IMR-90 (cell line): ENCODE data around the gene PEX5. TPM values are rescaled to one million over a fixed set of nuclear protein-coding genes. Genes with fewer than 3 reads are reported as not detected.

ENCODE experiments used
- ATAC-seq: fragments of 200-7000 bp; cut with Tn5 transposase; 2 replicates; pipeline ENCODE4 v1.9.1; 2020; ENCODE audit warnings: low read depth, mild to moderate bottlenecking, moderate library complexity
- BruUV-seq: library from RNA; stranded (reverse); fragments of 400-500 nt; replicated peaks from 2 replicates; lab custom pipeline; 2021; lab: Mats Ljungman, UMichigan
- CTCF ChIA-PET: fragments of 300-600 bp; formaldehyde crosslinking; extraction: SDS; loops from one replicate; lab custom pipeline; 2021; ENCODE audit warnings: antibody characterized with exemption; lab: Yijun Ruan, JAX
- POLR2A ChIA-PET: fragments of 300-600 bp; sonication (Branson Sonifier 250); formaldehyde crosslinking; loops from one replicate; lab custom pipeline; 2022; ENCODE audit warnings: antibody characterized with exemption; ENCODE audit not compliant: unreplicated experiment; lab: Charles Lee
- DNase-seq: peaks from one replicate; pipeline ENCODE4 v3.0.0; 2013
- H2AFZ ChIP-seq: replicated peaks from 2 replicates; pipeline ENCODE3; 2013; ENCODE audit warnings: low read length, mild to moderate bottlenecking; ENCODE audit not compliant: poor library complexity
- H2AK5ac ChIP-seq: 2 replicates; pipeline ENCODE4 v1.6.1; 2013; ENCODE audit warnings: low read depth, low read length, inconsistent platforms
- H2AK9ac ChIP-seq: replicated peaks from 2 replicates; pipeline ENCODE3; 2013; ENCODE audit warnings: mild to moderate bottlenecking, low read depth, low read length, moderate library complexity; ENCODE audit not compliant: poor library complexity
- H2BK120ac ChIP-seq: 2 replicates; pipeline ENCODE4 v1.6.1; 2013; ENCODE audit warnings: low read depth, low read length, inconsistent platforms
- H2BK15ac ChIP-seq: 3 replicates; pipeline ENCODE4 v1.6.1; 2013; ENCODE audit warnings: low read depth, low read length, inconsistent platforms
- H2BK20ac ChIP-seq: 2 replicates; pipeline ENCODE4 v1.6.1; 2013; ENCODE audit warnings: low read depth, mild to moderate bottlenecking, inconsistent platforms, low read length, moderate library complexity
- H2BK5ac ChIP-seq: 2 replicates; pipeline ENCODE4 v1.6.1; 2013; ENCODE audit warnings: mild to moderate bottlenecking, low read depth, low read length, inconsistent platforms; ENCODE audit not compliant: poor library complexity, severe bottlenecking
- H3K14ac ChIP-seq: replicated peaks from 2 replicates; pipeline ENCODE4 v1.6.1; 2013; ENCODE audit warnings: low read depth, low read length, inconsistent platforms
- H3K18ac ChIP-seq: 2 replicates; pipeline ENCODE4 v1.6.1; 2013; ENCODE audit warnings: low read depth, low read length, control low read depth
- H3K23ac ChIP-seq: 2 replicates; pipeline ENCODE4 v1.6.1; 2013; ENCODE audit warnings: low read depth, low read length, inconsistent platforms
- H3K27ac ChIP-seq: 2 replicates; pipeline ENCODE4 v1.5.1; 2013; ENCODE audit warnings: mild to moderate bottlenecking, control low read depth, low read length; ENCODE audit not compliant: insufficient read depth
- H3K27me3 ChIP-seq: 2 replicates; pipeline ENCODE4 v1.6.1; 2013; ENCODE audit warnings: low read length; ENCODE audit not compliant: control insufficient read depth, insufficient read depth
- H3K36me3 ChIP-seq: 2 replicates; pipeline ENCODE4 v1.6.1; 2013; ENCODE audit warnings: low read length, mixed read lengths; ENCODE audit not compliant: control insufficient read depth, insufficient read depth
- H3K4ac ChIP-seq: 2 replicates; pipeline ENCODE4 v1.6.1; 2013; ENCODE audit warnings: low read depth, low read length, inconsistent platforms
- H3K4me1 ChIP-seq: 2 replicates; pipeline ENCODE4 v1.6.1; 2013; ENCODE audit warnings: low read length, mixed read lengths; ENCODE audit not compliant: control insufficient read depth, insufficient read depth
- H3K4me2 ChIP-seq: 2 replicates; pipeline ENCODE4 v1.6.1; 2013; ENCODE audit warnings: low read depth, mild to moderate bottlenecking, control low read depth, low read length, moderate library complexity
- H3K4me3 ChIP-seq: 2 replicates; pipeline ENCODE4 v1.5.1; 2013; ENCODE audit warnings: low read depth, mild to moderate bottlenecking, control low read depth, low read length, moderate library complexity; ENCODE audit not compliant: insufficient read depth
- H3K56ac ChIP-seq: 2 replicates; pipeline ENCODE4 v1.6.1; 2013; ENCODE audit warnings: low read length, inconsistent platforms; ENCODE audit not compliant: insufficient read depth; ENCODE audit errors: extremely low read depth
- H3K79me1 ChIP-seq, 2 experiments: 2 replicates each; pipeline ENCODE4 v1.6.1; 2013; ENCODE audit warnings: low read length in 2 of 2, inconsistent platforms in 1 of 2, low read depth in 1 of 2
- H3K9ac ChIP-seq: 2 replicates; pipeline ENCODE4 v1.6.1; 2013; ENCODE audit warnings: low read depth, low read length, control low read depth
- H3K9me1 ChIP-seq: 2 replicates; pipeline ENCODE4 v1.6.1; 2013; ENCODE audit warnings: low read length, inconsistent platforms; ENCODE audit not compliant: insufficient read depth
- H3K9me3 ChIP-seq: 2 replicates; pipeline ENCODE4 v1.6.1; 2013; ENCODE audit warnings: low read length; ENCODE audit not compliant: control insufficient read depth, insufficient read depth
- H4K20me1 ChIP-seq: 2 replicates; pipeline ENCODE4 v1.6.1; 2013; ENCODE audit warnings: low read length, inconsistent platforms; ENCODE audit not compliant: insufficient read depth
- H4K5ac ChIP-seq: 2 replicates; pipeline ENCODE4 v1.6.1; 2013; ENCODE audit warnings: mild to moderate bottlenecking, low read depth, low read length, control low read depth
- H4K8ac ChIP-seq, 2 experiments: 2 replicates each; pipeline ENCODE4 v1.6.1; 2013; ENCODE audit warnings: low read depth in 2 of 2, low read length in 2 of 2, control low read depth in 1 of 2, inconsistent platforms in 1 of 2
- H4K91ac ChIP-seq: 2 replicates; pipeline ENCODE4 v1.6.1; 2013; ENCODE audit warnings: low read depth, low read length, inconsistent platforms; ENCODE audit not compliant: insufficient read depth
- BHLHE40 ChIP-seq: fragments of 150-350 bp; IDR thresholded peaks from 2 replicates; pipeline ENCODE4 v1.6.1; 2016; ENCODE audit warnings: mild to moderate bottlenecking, low read depth, low read length
- CEBPB ChIP-seq: IDR thresholded peaks from 2 replicates; pipeline ENCODE4 v1.6.1; 2012; ENCODE audit warnings: low read depth, low read length, improper control_type of control experiment
- CHD1 ChIP-seq: IDR thresholded peaks from 2 replicates; pipeline ENCODE4 v1.6.1; 2012; ENCODE audit warnings: low read depth, low read length, improper control_type of control experiment
- CTCF ChIP-seq: conservative IDR thresholded peaks from 2 replicates; pipeline ENCODE4 v1.5.1; 2012; ENCODE audit warnings: mild to moderate bottlenecking, low read depth, low read length, improper control_type of control experiment
- ELK1 ChIP-seq: fragments of 150-350 bp; IDR thresholded peaks from 2 replicates; pipeline ENCODE4 v1.6.1; 2016; ENCODE audit warnings: low read depth, mild to moderate bottlenecking, low read length, moderate library complexity, borderline replicate concordance
- FOS ChIP-seq: fragments of 150-350 bp; IDR thresholded peaks from 2 replicates; pipeline ENCODE4 v1.6.1; 2016; ENCODE audit warnings: low read depth, low read length
- MAFK ChIP-seq: IDR thresholded peaks from 2 replicates; pipeline ENCODE4 v1.6.1; 2012; ENCODE audit warnings: low read depth, low read length, improper control_type of control experiment
- MAZ ChIP-seq: IDR thresholded peaks from 2 replicates; pipeline ENCODE4 v1.6.1; 2012; ENCODE audit warnings: low read depth, mild to moderate bottlenecking, low read length, improper control_type of control experiment, moderate library complexity, borderline replicate concordance
- MXI1 ChIP-seq: IDR thresholded peaks from 2 replicates; pipeline ENCODE4 v1.6.1; 2012; ENCODE audit warnings: low read depth, mild to moderate bottlenecking, low read length, moderate library complexity, borderline replicate concordance
- NFE2L2 ChIP-seq: fragments of 150-350 bp; IDR thresholded peaks from 2 replicates; pipeline ENCODE4 v1.6.1; 2016; ENCODE audit warnings: low read depth, mild to moderate bottlenecking, low read length
- POLR2A ChIP-seq: IDR thresholded peaks from 2 replicates; pipeline ENCODE4 v1.6.1; 2012; ENCODE audit warnings: mild to moderate bottlenecking, low read depth, low read length
- RAD21 ChIP-seq: IDR thresholded peaks from 2 replicates; pipeline ENCODE4 v1.6.1; 2012; ENCODE audit warnings: low read length, improper control_type of control experiment
- RCOR1 ChIP-seq: IDR thresholded peaks from 2 replicates; pipeline ENCODE4 v1.6.1; 2012; ENCODE audit warnings: mild to moderate bottlenecking, low read length, improper control_type of control experiment; ENCODE audit not compliant: insufficient replicate concordance
- RFX5 ChIP-seq: IDR thresholded peaks from 2 replicates; pipeline ENCODE4 v1.8.0; 2012; ENCODE audit warnings: low read depth, mild to moderate bottlenecking, low read length, moderate library complexity
- SMC3 ChIP-seq: fragments of 150-350 bp; IDR thresholded peaks from 2 replicates; pipeline ENCODE4 v1.6.1; 2016; ENCODE audit warnings: low read depth, mild to moderate bottlenecking, antibody characterized with exemption, low read length, moderate library complexity
- USF2 ChIP-seq: fragments of 150-350 bp; IDR thresholded peaks from 2 replicates; pipeline ENCODE4 v1.6.1; 2017; ENCODE audit warnings: mild to moderate bottlenecking, antibody characterized with exemption, low read length, low read depth
- WGBS, 2 experiments: methylation state at CpG; one replicate each; pipeline versions ENCODE4 v1.1.5 to v1.1.7; 2013; ENCODE audit warnings: missing lambda C conversion rate in 2 of 2; ENCODE audit not compliant: insufficient read length in 1 of 2; ENCODE audit errors: extremely low coverage in 2 of 2; 5-methylcytosine and 5-hydroxymethylcytosine counted together
- dilution Hi-C: fragments of 300-500 bp; cut with HindIII; formaldehyde crosslinking; loops from one replicate; pipeline ENCODE4 v1.14.3; 2018; ENCODE audit warnings: low sequenced_read_pairs; ENCODE audit not compliant: unreplicated experiment
- in situ Hi-C: fragments of 300-500 bp; cut with MboI; formaldehyde crosslinking; loops from 3 replicates; pipeline ENCODE4 v1.14.3; 2019; ENCODE audit warnings: low sequenced_read_pairs, inconsistent platforms, mixed read lengths
- intact Hi-C: fragments of 100-400 bp; cut with micrococcal nuclease; formaldehyde crosslinking; loops from 2 replicates; pipeline ENCODE4 v1.10.0; 2022
- polyA plus RNA-seq, 3 experiments: library from polyadenylated mRNA; depleted of rRNA; stranded (reverse); fragments of >200 nt; gene quantifications; 2 replicates each; pipeline ENCODE4 v1.2.3, GENCODE V29; 2012; ENCODE audit warnings: low replicate concordance in 1 of 3
- total RNA-seq: library from RNA; depleted of rRNA; stranded (reverse); fragments of >200 nt; gene quantifications from 2 replicates; pipeline ENCODE4 v1.2.3, GENCODE V29; 2012

The PEX5 gene
- total and polyA plus RNA-seq, 2 of the 4 experiments (the other 2 are of a cell fraction), result 14.4 to 18.3 TPM

- TF ChIP-seq RFX5, result no peak
- TF ChIP-seq FOS, result no peak
- no peak for TF ChIP-seq NFE2L2
- no peak for TF ChIP-seq CHD1
- no peak for TF ChIP-seq RCOR1
- no peak for TF ChIP-seq MAFK
- no peak for TF ChIP-seq USF2
- no peak for TF ChIP-seq ELK1
- no peak for TF ChIP-seq MAZ
- no peak for TF ChIP-seq BHLHE40
- TF ChIP-seq POLR2A, result no peak
- TF ChIP-seq RAD21, result no peak
- no peak for TF ChIP-seq CEBPB
- no peak for TF ChIP-seq MXI1
- TF ChIP-seq SMC3, result no peak
- TF ChIP-seq CTCF, result no peak
- ATAC-seq (no peak), DNase-seq (no peak)
- H3K9me1 ChIP-seq, result peaks cover 3% of the 10 kb centered on the region; the same call in 1 of the 2 replicates
- H4K20me1 ChIP-seq, result no peaks in the 10 kb centered on the region
- H2AFZ ChIP-seq, result no peak overlapping the region
- H3K79me1 ChIP-seq, result no peaks in the 10 kb centered on the region
- no peak overlapping the region for H3K4me2 ChIP-seq
- no TSS peak for BruUV-seq
- no peak overlapping the region for H3K4me3 ChIP-seq
- no peak overlapping the region for H2BK15ac ChIP-seq
- H3K9me3 ChIP-seq, result no peaks in the 10 kb centered on the region
- peaks cover 51% of the 10 kb centered on the region for H3K36me3 ChIP-seq
- intact Hi-C loops, result no loop called here
- H3K9ac ChIP-seq, result no peak overlapping the region
- WGBS, 2 experiments, result no CpG with 5 or more reads among the region's 3 CpGs
- no peak overlapping the region for H3K18ac ChIP-seq
- H4K5ac ChIP-seq, result no peak overlapping the region
- in situ Hi-C loops, result no loop called here
- no peak overlapping the region for H3K14ac ChIP-seq
- no peak overlapping the region for H2AK5ac ChIP-seq
- dilution Hi-C loops, result no loop called here
- no peak overlapping the region for H4K8ac ChIP-seq
- no peaks in the 10 kb centered on the region for H3K27me3 ChIP-seq
- no peak overlapping the region for H2BK120ac ChIP-seq
- H3K23ac ChIP-seq, result no peak overlapping the region
- no peak overlapping the region for H3K56ac ChIP-seq
- no peaks in the 10 kb centered on the region for H3K4me1 ChIP-seq
- H4K91ac ChIP-seq, result no peak overlapping the region
- CTCF ChIA-PET, result interaction anchor here (0.8 to 1.0 kb wide), 2 partner anchors 238 to 253 kb away, joined by 3 to 4 read pairs; no protein-coding TSS in a partner anchor
- H2BK5ac ChIP-seq, result no peak overlapping the region
- H3K4ac ChIP-seq, result no peak overlapping the region
- no peak overlapping the region for H2AK9ac ChIP-seq
- POLR2A ChIA-PET, result no interaction called here
- no peak overlapping the region for H2BK20ac ChIP-seq
- no peak overlapping the region for H3K27ac ChIP-seq
Measured at GRCh38 chr12:7206691-7207090, 17.2 kb downstream of the PEX5 start.
